IMR-90 (cell line): ENCODE measurements around the gene GLO1. TPM values are rescaled to one million over a fixed set of nuclear protein-coding genes. Genes with fewer than 3 reads are reported as not detected.

ENCODE experiments used
- ATAC-seq: fragments of 200-7000 bp; cut with Tn5 transposase; 2 replicates; pipeline ENCODE4 v1.9.1; 2020; ENCODE audit warnings: low read depth, mild to moderate bottlenecking, moderate library complexity
- BruUV-seq: library from RNA; stranded (reverse); fragments of 400-500 nt; replicated peaks from 2 replicates; lab custom pipeline; 2021; lab: Mats Ljungman, UMichigan
- CTCF ChIA-PET: fragments of 300-600 bp; formaldehyde crosslinking; extraction: SDS; loops from one replicate; lab custom pipeline; 2021; ENCODE audit warnings: antibody characterized with exemption; lab: Yijun Ruan, JAX
- POLR2A ChIA-PET: fragments of 300-600 bp; sonication (Branson Sonifier 250); formaldehyde crosslinking; loops from one replicate; lab custom pipeline; 2022; ENCODE audit warnings: antibody characterized with exemption; ENCODE audit not compliant: unreplicated experiment; lab: Charles Lee
- DNase-seq: peaks from one replicate; pipeline ENCODE4 v3.0.0; 2013
- H2AFZ ChIP-seq: replicated peaks from 2 replicates; pipeline ENCODE3; 2013; ENCODE audit warnings: low read length, mild to moderate bottlenecking; ENCODE audit not compliant: poor library complexity
- H2AK5ac ChIP-seq: 2 replicates; pipeline ENCODE4 v1.6.1; 2013; ENCODE audit warnings: low read depth, low read length, inconsistent platforms
- H2AK9ac ChIP-seq: replicated peaks from 2 replicates; pipeline ENCODE3; 2013; ENCODE audit warnings: mild to moderate bottlenecking, low read depth, low read length, moderate library complexity; ENCODE audit not compliant: poor library complexity
- H2BK120ac ChIP-seq: 2 replicates; pipeline ENCODE4 v1.6.1; 2013; ENCODE audit warnings: low read depth, low read length, inconsistent platforms
- H2BK15ac ChIP-seq: 3 replicates; pipeline ENCODE4 v1.6.1; 2013; ENCODE audit warnings: low read depth, low read length, inconsistent platforms
- H2BK20ac ChIP-seq: 2 replicates; pipeline ENCODE4 v1.6.1; 2013; ENCODE audit warnings: low read depth, mild to moderate bottlenecking, inconsistent platforms, low read length, moderate library complexity
- H2BK5ac ChIP-seq: 2 replicates; pipeline ENCODE4 v1.6.1; 2013; ENCODE audit warnings: mild to moderate bottlenecking, low read depth, low read length, inconsistent platforms; ENCODE audit not compliant: poor library complexity, severe bottlenecking
- H3K14ac ChIP-seq: replicated peaks from 2 replicates; pipeline ENCODE4 v1.6.1; 2013; ENCODE audit warnings: low read depth, low read length, inconsistent platforms
- H3K18ac ChIP-seq: 2 replicates; pipeline ENCODE4 v1.6.1; 2013; ENCODE audit warnings: low read depth, low read length, control low read depth
- H3K23ac ChIP-seq: 2 replicates; pipeline ENCODE4 v1.6.1; 2013; ENCODE audit warnings: low read depth, low read length, inconsistent platforms
- H3K27ac ChIP-seq: 2 replicates; pipeline ENCODE4 v1.5.1; 2013; ENCODE audit warnings: mild to moderate bottlenecking, control low read depth, low read length; ENCODE audit not compliant: insufficient read depth
- H3K27me3 ChIP-seq: 2 replicates; pipeline ENCODE4 v1.6.1; 2013; ENCODE audit warnings: low read length; ENCODE audit not compliant: control insufficient read depth, insufficient read depth
- H3K36me3 ChIP-seq: 2 replicates; pipeline ENCODE4 v1.6.1; 2013; ENCODE audit warnings: low read length, mixed read lengths; ENCODE audit not compliant: control insufficient read depth, insufficient read depth
- H3K4ac ChIP-seq: 2 replicates; pipeline ENCODE4 v1.6.1; 2013; ENCODE audit warnings: low read depth, low read length, inconsistent platforms
- H3K4me1 ChIP-seq: 2 replicates; pipeline ENCODE4 v1.6.1; 2013; ENCODE audit warnings: low read length, mixed read lengths; ENCODE audit not compliant: control insufficient read depth, insufficient read depth
- H3K4me2 ChIP-seq: 2 replicates; pipeline ENCODE4 v1.6.1; 2013; ENCODE audit warnings: low read depth, mild to moderate bottlenecking, control low read depth, low read length, moderate library complexity
- H3K4me3 ChIP-seq: 2 replicates; pipeline ENCODE4 v1.5.1; 2013; ENCODE audit warnings: low read depth, mild to moderate bottlenecking, control low read depth, low read length, moderate library complexity; ENCODE audit not compliant: insufficient read depth
- H3K56ac ChIP-seq: 2 replicates; pipeline ENCODE4 v1.6.1; 2013; ENCODE audit warnings: low read length, inconsistent platforms; ENCODE audit not compliant: insufficient read depth; ENCODE audit errors: extremely low read depth
- H3K79me1 ChIP-seq, 2 experiments: 2 replicates each; pipeline ENCODE4 v1.6.1; 2013; ENCODE audit warnings: low read length in 2 of 2, inconsistent platforms in 1 of 2, low read depth in 1 of 2
- H3K9ac ChIP-seq: 2 replicates; pipeline ENCODE4 v1.6.1; 2013; ENCODE audit warnings: low read depth, low read length, control low read depth
- H3K9me1 ChIP-seq: 2 replicates; pipeline ENCODE4 v1.6.1; 2013; ENCODE audit warnings: low read length, inconsistent platforms; ENCODE audit not compliant: insufficient read depth
- H3K9me3 ChIP-seq: 2 replicates; pipeline ENCODE4 v1.6.1; 2013; ENCODE audit warnings: low read length; ENCODE audit not compliant: control insufficient read depth, insufficient read depth
- H4K20me1 ChIP-seq: 2 replicates; pipeline ENCODE4 v1.6.1; 2013; ENCODE audit warnings: low read length, inconsistent platforms; ENCODE audit not compliant: insufficient read depth
- H4K5ac ChIP-seq: 2 replicates; pipeline ENCODE4 v1.6.1; 2013; ENCODE audit warnings: mild to moderate bottlenecking, low read depth, low read length, control low read depth
- H4K8ac ChIP-seq, 2 experiments: 2 replicates each; pipeline ENCODE4 v1.6.1; 2013; ENCODE audit warnings: low read depth in 2 of 2, low read length in 2 of 2, control low read depth in 1 of 2, inconsistent platforms in 1 of 2
- H4K91ac ChIP-seq: 2 replicates; pipeline ENCODE4 v1.6.1; 2013; ENCODE audit warnings: low read depth, low read length, inconsistent platforms; ENCODE audit not compliant: insufficient read depth
- BHLHE40 ChIP-seq: fragments of 150-350 bp; IDR thresholded peaks from 2 replicates; pipeline ENCODE4 v1.6.1; 2016; ENCODE audit warnings: mild to moderate bottlenecking, low read depth, low read length
- CEBPB ChIP-seq: IDR thresholded peaks from 2 replicates; pipeline ENCODE4 v1.6.1; 2012; ENCODE audit warnings: low read depth, low read length, improper control_type of control experiment
- CTCF ChIP-seq: conservative IDR thresholded peaks from 2 replicates; pipeline ENCODE4 v1.5.1; 2012; ENCODE audit warnings: mild to moderate bottlenecking, low read depth, low read length, improper control_type of control experiment
- MAZ ChIP-seq: IDR thresholded peaks from 2 replicates; pipeline ENCODE4 v1.6.1; 2012; ENCODE audit warnings: low read depth, mild to moderate bottlenecking, low read length, improper control_type of control experiment, moderate library complexity, borderline replicate concordance
- RAD21 ChIP-seq: IDR thresholded peaks from 2 replicates; pipeline ENCODE4 v1.6.1; 2012; ENCODE audit warnings: low read length, improper control_type of control experiment
- RCOR1 ChIP-seq: IDR thresholded peaks from 2 replicates; pipeline ENCODE4 v1.6.1; 2012; ENCODE audit warnings: mild to moderate bottlenecking, low read length, improper control_type of control experiment; ENCODE audit not compliant: insufficient replicate concordance
- RFX5 ChIP-seq: IDR thresholded peaks from 2 replicates; pipeline ENCODE4 v1.8.0; 2012; ENCODE audit warnings: low read depth, mild to moderate bottlenecking, low read length, moderate library complexity
- SMC3 ChIP-seq: fragments of 150-350 bp; IDR thresholded peaks from 2 replicates; pipeline ENCODE4 v1.6.1; 2016; ENCODE audit warnings: low read depth, mild to moderate bottlenecking, antibody characterized with exemption, low read length, moderate library complexity
- WGBS, 2 experiments: methylation state at CpG; one replicate each; pipeline versions ENCODE4 v1.1.5 to v1.1.7; 2013; ENCODE audit warnings: missing lambda C conversion rate in 2 of 2; ENCODE audit not compliant: insufficient read length in 1 of 2; ENCODE audit errors: extremely low coverage in 2 of 2; 5-methylcytosine and 5-hydroxymethylcytosine counted together
- dilution Hi-C: fragments of 300-500 bp; cut with HindIII; formaldehyde crosslinking; loops from one replicate; pipeline ENCODE4 v1.14.3; 2018; ENCODE audit warnings: low sequenced_read_pairs; ENCODE audit not compliant: unreplicated experiment
- in situ Hi-C: fragments of 300-500 bp; cut with MboI; formaldehyde crosslinking; loops from 3 replicates; pipeline ENCODE4 v1.14.3; 2019; ENCODE audit warnings: low sequenced_read_pairs, inconsistent platforms, mixed read lengths
- intact Hi-C: fragments of 100-400 bp; cut with micrococcal nuclease; formaldehyde crosslinking; loops from 2 replicates; pipeline ENCODE4 v1.10.0; 2022
- polyA plus RNA-seq, 3 experiments: library from polyadenylated mRNA; depleted of rRNA; stranded (reverse); fragments of >200 nt; gene quantifications; 2 replicates each; pipeline ENCODE4 v1.2.3, GENCODE V29; 2012; ENCODE audit warnings: low replicate concordance in 1 of 3
- total RNA-seq: library from RNA; depleted of rRNA; stranded (reverse); fragments of >200 nt; gene quantifications from 2 replicates; pipeline ENCODE4 v1.2.3, GENCODE V29; 2012

The GLO1 gene
- total and polyA plus RNA-seq, 2 of the 4 experiments (the other 2 are of a cell fraction) = 65.1 to 111 TPM

DNA sequence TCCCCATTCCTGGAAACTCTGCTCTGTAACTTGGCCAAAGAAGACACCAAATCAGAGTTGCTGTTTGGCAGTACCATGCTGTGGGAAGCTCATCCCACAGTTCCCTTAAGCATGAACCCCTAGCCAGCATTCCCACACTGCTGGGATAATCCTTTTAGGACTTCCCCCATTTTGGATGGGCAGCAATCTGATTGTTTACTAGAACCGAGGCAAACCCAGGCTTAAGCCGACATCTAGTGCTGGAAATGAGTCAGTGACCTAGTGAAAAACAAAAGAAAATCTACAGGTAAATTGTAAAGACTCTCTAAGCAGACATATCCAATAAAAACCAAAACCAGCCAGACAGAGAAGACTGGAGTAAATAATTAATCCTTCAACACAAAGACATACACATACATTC lies 17.4 kb upstream of the GLO1 start:
- Histone ChIP-seq H3K4ac (no peak overlapping the region), H3K9me3 (no peaks in the 10 kb centered on the region), H4K5ac (no peak overlapping the region), H4K91ac (no peak overlapping the region), H3K23ac (no peak overlapping the region), H3K27me3 (peaks cover 17% of the 10 kb centered on the region), H3K14ac (no peak overlapping the region), H2AK9ac (no peak overlapping the region), H3K9ac (no peak overlapping the region), H2BK15ac (no peak overlapping the region), H3K9me1 (no peaks in the 10 kb centered on the region), H4K20me1 (no peaks in the 10 kb centered on the region), H2BK20ac (no peak overlapping the region), H3K79me1 (no peaks in the 10 kb centered on the region), H3K56ac (no peak overlapping the region), H2AFZ (no peak overlapping the region), H2BK5ac (no peak overlapping the region), H3K18ac (no peak overlapping the region), H3K4me3 (no peak overlapping the region), H3K4me2 (no peak overlapping the region), H2BK120ac (no peak overlapping the region), H3K4me1 (no peaks in the 10 kb centered on the region), H3K36me3 (no peaks in the 10 kb centered on the region), H4K8ac (no peak overlapping the region), H3K27ac (no peak overlapping the region), H2AK5ac (no peak overlapping the region)
- DNase-seq (peak; percentile 10), ATAC-seq (peak; percentile 37; the same call in 1 of the 2 replicates)
- CTCF ChIA-PET = no interaction called here
- intact Hi-C loops = no loop called here
- in situ Hi-C loops = no loop called here
- dilution Hi-C loops = no loop called here
- POLR2A ChIA-PET = no interaction called here
- WGBS, 2 experiments = no CpG with 5 or more reads among the region's 2 CpGs
- TF ChIP-seq CEBPB = no peak
- TF ChIP-seq BHLHE40 = no peak
- TF ChIP-seq CTCF = peak; percentile 33; the same call in 1 of the 2 replicates
- TF ChIP-seq MAZ = no peak
- TF ChIP-seq RCOR1 = no peak
- no peak for TF ChIP-seq RFX5
- peak; percentile 25; the same call in 1 of the 2 replicates for TF ChIP-seq RAD21
- no peak for TF ChIP-seq SMC3
- no TSS peak for BruUV-seq
